ENCODE results near the gene MB21D2.

Gene MB21D2

GRCh38 chr3:192888190-192888589 is 29.5 kb downstream of the MB21D2 start:
- no peak for DNase-seq

GRCh38 chr3:192887701-192888100 is 30.0 kb downstream of the MB21D2 start:
- no peak for DNase-seq

GRCh38 chr3:192887047-192887446 is 30.6 kb downstream of the MB21D2 start:
- DNase-seq, result peak; percentile 26

- no peak for DNase-seq
Observed at GRCh38 chr3:192884777-192885773, 32.6 kb downstream of the MB21D2 start.

GRCh38 chr3:192883512-192883911 is 34.1 kb downstream of the MB21D2 start:
- no peak for DNase-seq

GRCh38 chr3:192881159-192881786 is 36.4 kb downstream of the MB21D2 start:
- DNase-seq, result no peak

GRCh38 chr3:192880313-192880712 is 37.3 kb downstream of the MB21D2 start:
- no peak for DNase-seq

GRCh38 chr3:192879346-192880031 is 38.2 kb downstream of the MB21D2 start:
- DNase-seq, result no peak

- no peak for DNase-seq
Observed at GRCh38 chr3:192875971-192876565, 41.6 kb downstream of the MB21D2 start.

GRCh38 chr3:192870822-192871221 is 46.8 kb downstream of the MB21D2 start:
- DNase-seq, result peak; percentile 7

- DNase-seq, result no peak
Observed at GRCh38 chr3:192869131-192870031, 48.3 kb downstream of the MB21D2 start.

GRCh38 chr3:192867645-192868044 is 50.0 kb downstream of the MB21D2 start:
- DNase-seq, result no peak

GRCh38 chr3:192866804-192867203 is 50.9 kb downstream of the MB21D2 start:
- DNase-seq, result no peak

GRCh38 chr3:192864941-192865340 is 52.7 kb downstream of the MB21D2 start:
- peak; percentile 56 for DNase-seq

GRCh38 chr3:192863091-192863420 is 54.6 kb downstream of the MB21D2 start:
- no peak for DNase-seq

- peak; percentile 44 for DNase-seq
Observed at GRCh38 chr3:192862408-192863090, 55.1 kb downstream of the MB21D2 start.

- DNase-seq, result no peak
Observed at GRCh38 chr3:192861972-192862371, 55.7 kb downstream of the MB21D2 start.

GRCh38 chr3:192860454-192860853 is 57.2 kb downstream of the MB21D2 start:
- peak; percentile 6 for DNase-seq

- DNase-seq, result no peak
Observed at GRCh38 chr3:192858849-192859585, 58.6 kb downstream of the MB21D2 start.

- no peak for DNase-seq
Observed at GRCh38 chr3:192857260-192857661, 60.4 kb downstream of the MB21D2 start.

- DNase-seq, result no peak
Observed at GRCh38 chr3:192855434-192855833, 62.2 kb downstream of the MB21D2 start.

Measured in MV-4-11 (cell line).